Jurkat, Clone E6-1 (cell line): ENCODE data around the gene ATL1.

Source experiments
- DNase-seq: peaks from one replicate; pipeline ENCODE4 v3.0.0-alpha.2; 2011; ENCODE audit warnings: low read depth, low spot score
- H3K4me3 ChIP-seq: 2 replicates; pipeline ENCODE4 v1.5.1; 2011; ENCODE audit warnings: mild to moderate bottlenecking, low read length, control low read depth, moderate library complexity

Gene ATL1

DNA sequence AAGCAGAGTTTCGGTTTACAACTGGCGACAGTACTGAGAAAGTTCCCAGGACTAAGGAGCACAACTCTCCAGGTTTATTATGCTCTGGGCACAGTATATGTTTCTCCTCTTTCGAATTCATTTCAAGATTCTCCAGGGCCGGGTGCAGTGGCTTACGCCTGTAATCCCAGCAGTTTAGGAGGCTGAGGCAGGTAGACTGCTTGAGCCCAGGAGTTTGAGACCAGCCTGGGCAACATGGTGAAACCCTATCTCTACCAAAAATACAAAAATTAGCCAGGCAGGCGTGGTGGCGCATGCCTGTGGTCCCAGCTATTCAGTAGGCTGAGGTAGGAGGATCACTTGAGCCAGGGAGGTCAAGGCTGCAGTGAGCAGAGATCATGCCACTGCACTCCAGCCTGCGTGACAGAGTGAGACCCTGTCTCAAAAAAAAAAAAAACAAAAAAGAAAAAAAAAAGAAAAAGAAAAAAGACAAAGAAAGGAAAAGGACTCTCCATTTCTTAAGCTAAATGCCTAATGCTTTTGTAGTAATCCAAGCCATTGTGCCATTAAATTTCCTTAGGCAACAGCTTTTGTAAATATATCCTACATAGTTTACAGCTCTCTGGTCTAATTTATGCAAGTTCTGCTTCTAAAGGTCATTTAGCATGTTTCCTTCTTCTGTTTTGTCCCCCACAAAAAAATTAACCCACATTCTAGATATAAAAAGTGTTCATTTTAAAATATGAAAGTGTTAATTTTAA, 34.8 kb downstream of the ATL1 start:
- no peak for DNase-seq
- H3K4me3 ChIP-seq, result no peak overlapping the region

DNA sequence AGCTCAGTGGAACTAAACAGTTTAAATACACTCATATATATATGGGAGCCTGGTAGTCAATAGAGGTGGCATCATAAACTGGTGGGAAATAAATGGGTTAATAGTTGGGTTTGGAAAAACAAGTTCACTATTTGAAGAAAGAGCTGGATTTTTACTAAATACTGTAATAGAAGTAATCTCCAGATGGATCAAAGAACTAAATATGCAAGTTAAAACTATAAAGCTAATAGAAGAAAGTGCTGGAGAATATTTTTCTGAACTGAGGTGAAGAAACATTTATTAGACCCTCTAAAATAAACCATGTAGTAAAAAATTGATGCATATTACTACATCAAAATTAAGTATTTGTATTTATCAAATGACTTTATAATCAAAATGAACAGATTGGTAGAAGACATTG, 38.8 kb downstream of the ATL1 start:
- H3K4me3 ChIP-seq, result no peak overlapping the region
- no peak for DNase-seq

DNA sequence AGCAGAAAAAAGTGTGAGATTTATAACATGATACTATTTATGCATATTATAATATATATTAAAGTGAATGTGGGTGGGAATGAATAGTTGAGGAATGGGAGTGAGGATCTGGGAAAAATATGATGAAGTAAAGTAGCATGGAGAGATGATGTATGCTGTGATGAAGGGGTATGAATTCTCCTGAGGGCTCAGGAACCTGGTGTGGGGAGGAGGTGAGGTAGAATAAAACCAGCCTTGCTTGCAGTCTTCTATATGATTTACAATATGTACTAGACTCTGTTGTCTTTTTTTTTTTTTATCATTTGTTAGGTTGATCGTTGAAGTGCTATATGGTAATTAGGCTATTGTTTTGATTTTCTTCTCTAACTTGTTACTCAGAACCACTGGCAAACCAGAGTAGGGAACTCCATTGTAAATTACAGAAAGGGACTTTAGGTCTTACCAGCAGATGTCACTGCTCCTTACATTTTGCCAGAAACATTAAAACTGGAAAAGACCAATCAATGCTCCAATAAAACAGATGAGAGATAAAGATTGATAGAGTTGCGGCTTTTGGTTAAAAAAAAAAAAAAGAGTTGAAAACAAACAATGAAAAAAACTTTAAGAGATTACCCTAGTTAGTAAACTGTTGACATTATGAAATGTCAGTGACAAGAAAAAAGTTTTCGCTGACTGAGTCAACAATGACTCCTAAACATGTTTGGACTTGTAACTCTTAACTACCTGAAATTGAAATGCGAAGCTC, 39.9 kb downstream of the ATL1 start:
- peak; percentile 20 for DNase-seq
- no peak overlapping the region for H3K4me3 ChIP-seq

DNA sequence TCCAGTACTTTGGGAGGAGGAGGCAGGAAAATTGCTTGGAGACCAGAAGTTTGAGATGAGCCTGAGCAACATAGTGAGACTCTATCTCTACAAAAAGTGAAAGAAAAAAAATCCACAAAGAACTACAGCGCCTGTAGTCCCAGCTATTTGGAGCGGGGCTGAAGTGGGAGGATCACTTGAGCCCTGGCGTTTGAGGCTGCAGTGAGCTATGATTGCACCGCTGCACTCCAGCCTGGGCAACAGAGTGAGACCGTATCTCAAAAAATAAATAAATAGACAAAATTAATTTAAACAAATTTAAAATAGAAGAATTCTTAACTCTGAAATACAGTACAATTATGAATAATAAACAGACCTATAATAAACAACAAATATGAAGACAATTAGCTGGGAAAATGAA, 40.9 kb downstream of the ATL1 start:
- no peak overlapping the region for H3K4me3 ChIP-seq
- no peak for DNase-seq

DNA sequence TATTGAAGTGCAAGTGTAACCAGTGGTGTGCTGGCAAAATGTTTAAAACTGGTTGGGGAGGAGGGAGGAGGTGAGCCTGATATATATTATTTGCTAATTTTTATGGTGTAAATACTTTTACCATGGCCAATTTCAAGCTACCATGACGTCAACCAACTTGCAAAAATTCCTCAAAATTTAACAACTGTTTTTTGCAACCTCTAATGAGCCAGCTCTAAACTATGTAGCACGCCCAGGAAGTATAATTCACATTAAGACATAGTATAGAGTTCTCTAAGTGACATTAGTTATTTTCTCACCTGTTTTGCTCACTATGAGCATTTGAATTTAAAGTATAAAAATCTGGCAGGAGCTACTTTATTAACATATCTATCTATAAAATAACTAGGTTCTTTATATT, 41.4 kb downstream of the ATL1 start:
- no peak overlapping the region for H3K4me3 ChIP-seq
- DNase-seq, result no peak

DNA sequence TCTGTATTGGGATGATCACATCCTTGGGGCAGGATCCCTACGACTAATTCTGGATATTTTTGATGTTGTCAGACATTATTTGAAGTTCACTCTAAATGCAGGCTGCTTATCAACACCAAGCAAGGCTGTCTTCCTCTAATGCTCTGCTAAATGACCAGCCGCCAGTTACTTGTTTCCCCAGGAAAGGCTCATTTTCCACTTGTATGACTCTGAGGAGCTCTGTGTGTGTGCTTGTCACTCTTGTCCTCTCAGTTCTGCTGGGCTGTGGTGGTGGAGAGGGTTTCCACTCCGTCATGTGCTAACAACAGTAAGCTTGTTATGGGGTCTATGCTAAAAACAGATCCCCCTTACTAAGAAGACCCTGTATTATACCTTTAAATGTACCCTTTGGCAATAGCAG, 42.1 kb downstream of the ATL1 start:
- no peak overlapping the region for H3K4me3 ChIP-seq

DNA sequence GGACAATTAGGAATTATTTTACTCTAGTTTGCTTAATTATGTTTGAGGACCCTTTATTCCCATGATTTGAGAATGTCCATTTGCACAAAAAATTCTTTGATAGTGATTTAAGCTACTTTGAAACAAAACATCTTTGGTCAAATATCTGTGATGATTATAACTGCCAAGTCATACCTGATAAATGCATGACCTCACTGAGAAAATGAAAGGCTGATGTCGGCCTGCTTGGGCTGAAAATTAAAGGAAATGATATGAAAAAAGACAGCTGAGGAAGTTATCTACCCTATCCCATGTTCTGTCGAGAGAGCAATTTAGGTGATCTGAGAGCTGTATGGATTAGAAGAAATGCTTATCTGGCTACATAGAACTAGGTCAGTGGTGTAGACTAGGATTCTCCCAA, 43.6 kb downstream of the ATL1 start:
- no peak overlapping the region for H3K4me3 ChIP-seq
- no peak for DNase-seq

More for the DNA sequence above, 42.1 kb downstream of the ATL1 start:
- no peak for DNase-seq

DNA sequence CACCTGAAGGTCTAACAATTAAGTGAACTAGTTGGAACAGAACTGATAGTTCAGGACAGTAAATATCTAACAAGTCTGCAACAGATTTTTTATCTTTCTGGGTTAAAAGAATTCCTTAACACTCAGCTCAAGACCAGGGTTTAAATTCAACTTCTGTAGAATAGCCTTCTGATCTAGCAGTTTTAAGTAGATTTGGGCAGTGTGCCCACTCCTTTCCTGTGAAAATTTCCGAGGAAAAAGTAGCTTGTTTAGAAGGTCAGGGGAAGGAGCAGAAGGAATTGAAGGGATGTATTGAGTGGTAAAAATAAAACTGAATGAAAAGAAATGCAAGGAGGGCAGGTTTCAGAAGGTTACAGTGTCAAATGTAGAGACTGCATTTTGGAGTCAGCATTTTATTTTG, 45.8 kb downstream of the ATL1 start:
- no peak overlapping the region for H3K4me3 ChIP-seq
- no peak for DNase-seq

DNA sequence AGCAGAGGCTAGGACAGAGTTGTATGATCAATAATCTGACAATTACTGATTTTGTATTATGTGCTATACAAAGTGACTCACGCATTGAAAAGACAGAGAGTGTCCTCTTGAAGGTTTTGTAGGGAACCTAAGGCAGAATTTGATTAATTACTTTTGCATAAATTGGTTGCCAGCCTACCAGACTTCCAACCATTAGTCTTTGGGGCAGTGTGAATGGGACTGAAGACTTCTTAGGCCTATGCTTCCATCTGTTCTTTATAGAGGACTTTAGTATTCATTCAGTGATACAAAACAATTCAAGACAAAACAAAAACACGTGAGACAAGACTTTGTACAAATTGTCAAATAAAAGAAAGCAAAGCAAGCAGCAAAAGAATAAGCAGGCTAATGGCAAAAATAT, 46.5 kb downstream of the ATL1 start:
- DNase-seq, result no peak
- no peak overlapping the region for H3K4me3 ChIP-seq

DNA sequence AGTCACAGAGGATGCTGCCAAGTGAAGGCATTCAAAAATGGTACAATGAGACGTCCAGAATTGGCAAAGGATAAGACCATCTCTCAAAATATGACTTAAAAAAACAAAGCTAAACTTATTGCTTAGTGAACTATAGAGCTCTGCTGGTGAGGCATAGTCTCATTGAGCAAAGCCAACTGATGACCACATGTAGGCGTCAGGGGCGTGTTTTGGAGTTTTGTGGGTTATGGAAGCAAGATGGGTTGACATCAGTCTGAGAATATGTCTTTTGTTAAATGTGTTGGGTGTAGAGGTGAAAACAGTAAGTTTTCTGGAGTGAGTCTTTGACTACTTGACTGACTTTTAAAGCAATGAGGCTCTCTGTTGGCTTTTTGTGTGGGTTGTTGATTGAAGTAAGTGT, 47.2 kb downstream of the ATL1 start:
- H3K4me3 ChIP-seq, result no peak overlapping the region
- DNase-seq, result no peak

DNA sequence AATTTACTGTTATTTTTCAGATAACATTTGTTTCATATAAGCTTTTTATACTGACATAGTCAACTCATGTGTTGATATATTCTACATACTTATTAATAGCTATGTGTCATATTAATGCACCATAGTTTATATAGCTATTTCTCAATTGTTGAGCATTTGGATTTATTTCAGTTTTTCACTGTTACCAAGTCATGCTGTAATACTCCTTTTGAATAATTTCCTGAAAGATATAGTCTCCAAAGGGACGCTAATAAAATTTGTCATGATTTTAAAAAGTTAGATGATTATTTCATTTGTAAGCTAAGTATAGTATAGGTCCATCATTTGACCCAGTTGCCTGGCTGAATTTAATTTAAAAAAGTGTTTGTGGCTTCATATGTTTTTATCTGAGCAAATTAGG, 47.8 kb downstream of the ATL1 start:
- no peak for DNase-seq
- no peak overlapping the region for H3K4me3 ChIP-seq

DNA sequence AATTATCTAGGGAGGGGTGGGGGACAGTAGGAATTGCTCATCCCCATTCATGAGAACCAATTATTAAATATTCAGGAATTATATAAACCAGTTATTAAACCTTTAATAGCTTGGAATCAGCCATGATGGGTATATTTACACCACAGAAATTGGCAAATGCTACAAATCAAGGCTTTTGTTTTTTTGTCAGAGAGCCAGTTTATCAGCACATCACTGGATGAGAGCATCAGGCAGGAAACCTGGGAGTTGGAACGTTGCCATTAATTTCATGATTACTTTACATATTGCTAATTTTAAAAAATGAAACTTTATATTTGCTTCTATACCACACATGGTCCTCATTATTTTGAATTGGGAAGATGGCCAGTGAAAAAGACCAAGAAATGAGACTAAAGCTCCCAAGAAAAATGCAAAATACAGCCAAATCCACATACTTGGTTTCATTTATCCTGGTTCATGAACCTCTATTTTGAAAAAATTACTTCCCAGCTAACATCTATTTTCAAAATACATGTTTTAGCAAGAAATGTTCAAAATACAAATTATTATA, 48.4 kb downstream of the ATL1 start:
- DNase-seq, result no peak
- H3K4me3 ChIP-seq, result no peak overlapping the region

DNA sequence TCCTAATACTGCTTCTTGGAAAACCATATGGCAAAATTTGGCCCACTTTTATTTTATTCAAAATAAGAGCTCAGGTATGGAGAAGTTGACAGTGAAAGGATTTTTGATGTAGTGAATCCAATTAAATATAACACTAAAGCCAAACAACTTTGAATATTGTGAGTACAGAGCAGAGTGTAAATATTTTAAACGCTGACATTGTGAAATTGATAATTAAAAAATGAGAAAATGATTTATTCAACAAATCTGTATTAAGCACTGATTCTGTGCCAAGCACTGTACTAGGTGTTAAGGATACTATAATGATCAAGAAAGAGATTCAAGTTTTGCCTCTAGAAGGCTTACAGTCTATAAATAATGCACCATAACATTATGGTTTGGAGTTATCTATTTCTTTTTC, 50.5 kb downstream of the ATL1 start:
- H3K4me3 ChIP-seq, result no peak overlapping the region
- no peak for DNase-seq

DNA sequence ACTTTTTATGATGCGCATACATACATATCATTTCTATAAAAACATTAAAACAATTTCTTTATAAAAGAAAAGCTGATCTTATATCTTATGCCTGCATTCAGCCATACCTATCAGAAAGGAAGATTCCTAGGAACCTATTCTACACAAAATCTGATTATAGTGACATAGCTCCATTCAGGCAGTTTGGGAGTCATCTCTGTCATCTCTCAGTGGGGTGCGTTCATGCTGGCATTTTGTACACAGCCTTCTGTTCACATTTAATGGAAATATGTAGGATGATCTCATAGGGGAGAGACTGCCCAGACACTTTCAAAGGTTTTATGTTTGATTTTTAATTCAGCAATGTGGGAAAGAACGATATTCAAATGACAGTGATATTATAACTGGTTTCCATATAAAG, 52.9 kb downstream of the ATL1 start:
- H3K4me3 ChIP-seq, result no peak overlapping the region
- DNase-seq, result no peak

DNA sequence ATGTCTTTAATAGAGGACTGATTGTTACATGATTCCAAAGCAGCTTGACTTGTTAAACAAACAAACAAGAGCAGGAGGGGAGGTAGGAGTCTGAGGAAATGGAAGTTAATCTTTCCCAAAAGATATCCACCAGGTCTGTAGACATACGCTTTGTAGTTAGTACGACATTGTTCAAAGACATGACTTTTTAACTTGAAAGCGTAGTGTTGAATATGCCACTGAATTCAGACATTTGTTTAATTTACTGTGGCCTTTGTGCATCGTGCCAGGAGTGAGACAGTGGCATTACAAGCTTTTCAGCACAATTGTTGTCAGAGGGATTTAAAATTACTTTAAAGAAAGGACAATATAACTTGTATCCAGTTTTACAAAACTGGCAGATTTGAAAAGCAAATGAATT, 55.1 kb downstream of the ATL1 start:
- H3K4me3 ChIP-seq, result no peak overlapping the region
- DNase-seq, result no peak

DNA sequence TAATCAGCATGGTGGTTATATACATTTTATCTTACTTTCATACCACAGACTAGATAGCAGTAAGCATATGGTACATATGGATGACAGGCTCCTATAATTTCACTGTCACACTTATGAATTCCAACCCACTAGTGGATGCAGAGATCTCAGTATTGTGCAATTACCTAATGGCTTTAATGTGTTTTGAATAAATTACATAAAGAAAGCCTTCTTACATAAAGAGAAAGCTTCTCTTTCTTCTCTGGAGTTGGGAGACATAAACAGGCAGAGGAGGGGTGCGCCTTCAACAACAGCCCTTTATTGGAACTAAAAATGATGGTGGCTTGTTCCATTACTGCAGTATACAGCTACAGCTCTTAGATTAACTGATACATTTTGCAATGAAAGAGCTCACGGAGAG, 55.6 kb downstream of the ATL1 start:
- no peak for DNase-seq
- H3K4me3 ChIP-seq, result no peak overlapping the region

DNA sequence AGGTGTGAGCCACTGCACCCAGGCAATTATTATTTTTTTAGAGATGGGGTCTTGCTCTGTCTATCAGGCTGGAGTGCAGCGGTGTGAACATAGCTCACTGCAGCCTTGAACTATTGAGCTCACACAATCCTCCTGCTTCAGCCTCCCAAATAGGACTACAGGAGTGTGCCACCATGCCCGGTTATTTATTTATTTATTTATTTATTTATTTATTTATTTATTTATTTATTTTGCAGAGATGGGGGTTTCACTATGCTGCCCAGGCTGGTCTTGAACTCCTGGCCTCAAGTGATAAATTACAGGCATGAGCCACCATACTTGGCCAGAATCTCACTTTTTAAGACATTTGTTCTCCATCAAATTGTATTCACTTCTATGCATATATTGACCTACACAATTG, 56.3 kb downstream of the ATL1 start:
- no peak for DNase-seq

DNA sequence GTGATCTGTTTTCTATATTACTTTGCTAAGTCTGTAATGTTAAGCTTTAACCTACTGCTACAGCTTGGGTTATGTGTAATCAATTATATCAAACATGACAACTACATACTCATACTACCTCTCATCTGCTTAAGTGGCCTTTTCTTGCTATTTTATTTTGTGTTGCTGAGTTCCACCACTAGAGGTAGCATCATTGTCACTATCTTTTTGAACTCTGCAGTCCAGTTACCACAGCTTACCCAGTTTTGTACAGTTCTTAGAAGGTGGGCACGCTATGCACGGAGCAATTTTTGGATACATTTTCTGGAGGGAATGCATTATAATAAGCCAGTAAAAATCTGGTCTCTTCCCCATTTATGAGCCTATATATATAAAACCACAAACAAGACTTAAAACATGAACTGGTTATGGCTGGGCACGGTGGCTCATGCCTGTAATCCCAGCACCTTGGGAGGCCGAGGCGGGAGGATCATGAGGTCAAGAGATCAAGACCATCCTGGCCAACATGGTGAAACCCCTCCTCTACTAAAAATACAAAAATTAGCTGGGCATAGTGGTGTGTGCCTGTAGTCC, 59.7 kb downstream of the ATL1 start:
- H3K4me3 ChIP-seq, result no peak overlapping the region
- peak; percentile 42 for DNase-seq

More for the DNA sequence above, 56.3 kb downstream of the ATL1 start:
- no peak overlapping the region for H3K4me3 ChIP-seq

DNA sequence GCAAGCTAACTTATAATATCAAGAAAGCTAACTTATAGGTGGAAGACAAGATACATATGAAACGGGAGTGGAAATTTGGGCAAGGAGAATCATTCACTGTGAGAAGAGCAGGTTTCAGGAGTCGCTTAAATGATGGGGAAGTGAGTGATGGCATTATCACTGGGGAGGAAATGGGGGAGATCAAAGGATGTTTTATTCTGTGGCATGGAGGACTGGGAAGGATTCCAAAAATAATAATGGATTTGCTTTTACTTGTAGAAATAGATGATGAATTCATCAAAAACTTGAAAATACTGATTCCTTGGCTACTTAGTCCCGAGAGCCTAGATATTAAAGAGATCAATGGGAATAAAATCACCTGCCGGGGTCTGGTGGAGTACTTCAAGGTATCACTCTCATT, 60.4 kb downstream of the ATL1 start:
- no peak overlapping the region for H3K4me3 ChIP-seq
- DNase-seq, result no peak

DNA sequence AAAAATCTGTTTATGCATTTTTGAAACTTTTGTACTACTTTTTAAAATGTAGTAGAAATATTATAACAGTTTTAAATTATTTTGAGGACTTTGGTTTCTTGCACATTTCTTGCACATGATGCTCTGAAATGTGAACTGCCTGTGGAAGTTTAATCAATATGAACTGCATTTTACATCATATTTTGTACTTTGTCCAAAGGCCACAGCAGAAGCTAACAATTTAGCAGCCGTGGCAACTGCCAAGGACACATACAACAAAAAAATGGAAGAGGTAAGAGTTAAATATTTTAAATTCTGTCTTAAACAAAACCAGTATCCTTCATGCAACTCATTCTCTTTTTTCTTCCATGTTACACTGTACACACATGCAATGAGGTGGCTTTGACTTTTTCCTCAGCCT, 63.0 kb downstream of the ATL1 start:
- DNase-seq, result no peak
- H3K4me3 ChIP-seq, result no peak overlapping the region
